ENCODE data around the gene ZP3.

GRCh38 chr7:76407718-76408117 lies 17.0 kb upstream of the ZP3 start:
- no peak for TF ChIP-seq CTCF (IDR thresholded peaks at IDR 0.05)
- TF ChIP-seq EP300 (IDR thresholded peaks at IDR 0.05): no peak
- TF ChIP-seq POLR2A (IDR thresholded peaks at IDR 0.05): no peak
